Lung (tissue), 12 donors: Measurements from ENCODE around the gene GDPD3. TPM values are rescaled to one million over a fixed set of nuclear protein-coding genes. Genes with fewer than 3 reads are reported as not detected.

Experiments
- ATAC-seq: fragments of 200-7000 bp; cut with Tn5 transposase; one replicate; pipeline ENCODE4 v1.9.1; 2020; ENCODE audit warnings: moderate number of reproducible peaks; ENCODE audit not compliant: insufficient read depth, low FRiP score
- DNase-seq, 3 donors: peaks; one replicate each; pipeline ENCODE4 v3.0.0-alpha.2; 2013 to 2017
- H3K27ac ChIP-seq, 2 donors: one replicate each; pipeline ENCODE4 v1.5.1; 2013; ENCODE audit warnings: mild to moderate bottlenecking in 2 of 2, moderate library complexity in 2 of 2, control low read depth in 1 of 2, inconsistent platforms in 1 of 2, low read depth in 1 of 2, low read length in 1 of 2
- H3K27me3 ChIP-seq, 3 donors: one replicate each; pipeline ENCODE4 v1.5.1; 2013; ENCODE audit warnings: low read length in 2 of 3; ENCODE audit not compliant: control insufficient read depth in 3 of 3, insufficient read depth in 3 of 3
- H3K36me3 ChIP-seq, 4 donors: one replicate each; pipeline ENCODE4 v1.5.1; 2013; ENCODE audit warnings: low read length in 4 of 4, mild to moderate bottlenecking in 1 of 4, moderate library complexity in 1 of 4; ENCODE audit not compliant: control insufficient read depth in 4 of 4, insufficient read depth in 4 of 4
- H3K4me1 ChIP-seq, 5 donors: one replicate each; pipeline ENCODE4 v1.5.1; 2013; ENCODE audit warnings: low read length in 5 of 5, mild to moderate bottlenecking in 2 of 5, moderate library complexity in 1 of 5; ENCODE audit not compliant: control insufficient read depth in 5 of 5, insufficient read depth in 5 of 5
- H3K4me3 ChIP-seq: one replicate; pipeline ENCODE4 v1.5.1; 2013; ENCODE audit warnings: mild to moderate bottlenecking, control low read depth, moderate library complexity
- H3K9ac ChIP-seq, 2 donors: one replicate each; pipeline ENCODE4 v1.5.1; 2013; ENCODE audit warnings: low read length in 2 of 2, control low read depth in 1 of 2; ENCODE audit not compliant: insufficient read depth in 1 of 2
- H3K9me3 ChIP-seq, 4 donors: one replicate each; pipeline ENCODE4 v1.5.1; 2013; ENCODE audit warnings: low read length in 3 of 4, mild to moderate bottlenecking in 1 of 4, moderate library complexity in 1 of 4; ENCODE audit not compliant: control insufficient read depth in 4 of 4, insufficient read depth in 3 of 4
- CTCF ChIP-seq: IDR thresholded peaks from 2 replicates; pipeline ENCODE4 v1.5.1; 2012; ENCODE audit warnings: mild to moderate bottlenecking; ENCODE audit errors: control extremely low read depth, extremely low read depth
- WGBS, 2 donors: extraction: QIAGEN DNeasy Blood & Tissue Kit; methylation state at CpG; one replicate each; pipeline ENCODE4 v1.1.7; 2013; 5-methylcytosine and 5-hydroxymethylcytosine counted together
- polyA plus RNA-seq, 2 donors: library from polyadenylated mRNA; stranded (reverse); fragments of 200-250 nt; gene quantifications; one replicate each; pipeline ENCODE4 v1.2.1, GENCODE V29; 2013
- total RNA-seq, 2 donors: library from RNA; depleted of rRNA in 1 of 2; stranded (reverse); fragments of >200 nt in 1 of 2; gene quantifications; one replicate each; pipeline ENCODE4 v1.2.1, GENCODE V29; 2014 to 2021
- donor health status: control.
- donor health status: control.
- donor health status: Bipolar disorder and iron deficiency.
- donor health status: healthy.
- donor health status: DM: yes; HTN: yes; CAD: no.

Gene GDPD3
- total and polyA plus RNA-seq, 4 donors: 4.1 to 6.0 (median 5.5) TPM

- H3K27ac ChIP-seq: no peak overlapping the region
- WGBS, 2 donors: 70 to 82% methylated on average over 11 of the region's 11 CpGs
- ATAC-seq: no peak
These were observed 26.0 kb downstream of the GDPD3 start for GRCh38 chr16:30087181-30087898.

GRCh38 chr16:30086291-30087140, 26.8 kb downstream of the GDPD3 start:
- DNase-seq (no peak), ATAC-seq (no peak)
- TF ChIP-seq CTCF: no peak
- 89 to 90% methylated on average over 23 to 27 of the region's 27 CpGs for WGBS, 2 donors
- H3K27me3 ChIP-seq: no peaks in the 10 kb centered on the region
- H3K36me3 ChIP-seq: peaks cover 15 to 43% (median 24%) of the 10 kb centered on the region in 4 donors
- H3K9me3 ChIP-seq: no peaks in the 10 kb centered on the region
- no peak overlapping the region for H3K4me3 ChIP-seq
- H3K9ac ChIP-seq: no peak overlapping the region
- peak overlapping the region in 1 of 2 donors; percentile 1 for H3K27ac ChIP-seq
- H3K4me1 ChIP-seq: peaks cover 0 to 4% (median 0%) of the 10 kb centered on the region in 5 donors

More at GRCh38 chr16:30087181-30087898, 26.0 kb downstream of the GDPD3 start:
- no peak for DNase-seq
- H3K27me3 ChIP-seq: no peaks in the 10 kb centered on the region
- no peak overlapping the region for H3K4me3 ChIP-seq
- H3K4me1 ChIP-seq: peaks cover 0 to 10% (median 3%) of the 10 kb centered on the region in 5 donors
- no peaks in the 10 kb centered on the region for H3K9me3 ChIP-seq
- H3K9ac ChIP-seq: no peak overlapping the region
- no peak for TF ChIP-seq CTCF
- peaks cover 11 to 39% (median 22%) of the 10 kb centered on the region in 4 donors for H3K36me3 ChIP-seq

- Histone ChIP-seq H3K4me1 (no peaks in the 10 kb centered on the region), H3K9ac (no peak overlapping the region), H3K27me3 (no peaks in the 10 kb centered on the region), H3K36me3 (peaks cover 20 to 49% (median 29%) of the 10 kb centered on the region in 4 donors), H3K27ac (no peak overlapping the region), H3K4me3 (no peak overlapping the region), H3K9me3 (no peaks in the 10 kb centered on the region)
- no peak for TF ChIP-seq CTCF
- ATAC-seq (no peak), DNase-seq (no peak)
- 82 to 84% methylated on average over 6 of the region's 6 CpGs for WGBS, 2 donors
These were observed 27.5 kb downstream of the GDPD3 start for GRCh38 chr16:30085820-30086219.
